ENCODE measurements around the gene POLR1F. TPM values are rescaled to one million over a fixed set of nuclear protein-coding genes. Genes with fewer than 3 reads are reported as not detected.

Gene POLR1F
- total and polyA plus RNA-seq, 2 experiments from 2014 or later: 35.2 to 99.9 TPM

- TF ChIP-seq JUNB (IDR thresholded peaks at IDR 0.05; ENCODE audit: unreplicated experiment) (no peak), CTCF (conservative IDR thresholded peaks at IDR 0.05; ENCODE audit: low read depth in 2 of 2) (no peak), NANOG (IDR thresholded peaks at IDR 0.05; ENCODE audit: borderline replicate concordance) (no peak), ETS1 (IDR thresholded peaks at IDR 0.05) (no peak), ZNF114 (CRISPR knock-in tag; IDR thresholded peaks at IDR 0.05) (no peak), STAT1 (IDR thresholded peaks at IDR 0.05; ENCODE audit: unreplicated experiment) (no peak), ZNF331 (CRISPR knock-in tag; IDR thresholded peaks at IDR 0.05; ENCODE audit: low read depth) (no peak), EZH2phosphoT487 (IDR thresholded peaks at IDR 0.05; ENCODE audit: unreplicated experiment) (no peak), REST (IDR thresholded peaks at IDR 0.05; ENCODE audit: unreplicated experiment) (no peak)
- Histone ChIP-seq H3K9me2 (ENCODE audit: insufficient read depth) (no peaks in the 10 kb centered on the region), H2AFZ (peak overlapping the region; percentile 93), H3K4me1 (ENCODE audit: insufficient read depth) (peaks cover 19% of the 10 kb centered on the region), H3K27me3 (ENCODE audit: insufficient read depth) (no peaks in the 10 kb centered on the region), H3F3A (replicated peaks; ENCODE audit: low read depth) (no peaks in the 10 kb centered on the region), H3K79me2 (replicated peaks; ENCODE audit: insufficient read depth) (peaks cover 44% of the 10 kb centered on the region), H3K27ac (ENCODE audit: low read depth) (no peak overlapping the region), H3K36me3 (ENCODE audit: insufficient read depth) (no peaks in the 10 kb centered on the region), H3K4me3 (no peak overlapping the region), H3K4me2 (no peak overlapping the region), H4K20me1 (replicated peaks; ENCODE audit: insufficient read depth) (peaks cover 7% of the 10 kb centered on the region; the same call in 1 of the 2 replicates)
- Mint-ChIP-seq H3K4me3 (peak overlapping the region; percentile 99), H3K27ac (0 out of 2 replicates have a peak overlapping the region, but pooled peaks have one; percentile 39), H3K36me3 (ENCODE audit: low read depth) (no peaks in the 10 kb centered on the region), H3K27me3 (ENCODE audit: insufficient read depth, low read depth, poor library complexity) (peaks cover 3% of the 10 kb centered on the region), H3K9me3 (no peaks in the 10 kb centered on the region), H3K4me1 (peaks cover 33% of the 10 kb centered on the region)
- DNase-seq (ENCODE audit: low spot score): no peak
- ATAC-seq: no peak
Measured at GRCh38 chr7:19709249-19709578, 377 bp upstream of the POLR1F start.

- H3K9me3 Mint-ChIP-seq: no peaks in the 10 kb centered on the region
- no peak for ATAC-seq
Measured at GRCh38 chr7:19707240-19707639, 1.6 kb downstream of the POLR1F start.

More at GRCh38 chr7:19707240-19707639, 1.6 kb downstream of the POLR1F start:
- Mint-ChIP-seq H3K27ac (no peak overlapping the region), H3K36me3 (ENCODE audit: low read depth) (peaks cover 3% of the 10 kb centered on the region; the same call in 1 of the 3 replicates), H3K4me3 (peak overlapping the region; percentile 99), H3K4me1 (peaks cover 33% of the 10 kb centered on the region), H3K27me3 (ENCODE audit: insufficient read depth, low read depth, poor library complexity) (peaks cover 3% of the 10 kb centered on the region)
- Histone ChIP-seq H3K4me3 (peak overlapping the region; percentile 97), H2AFZ (no peak overlapping the region), H3K36me3 (ENCODE audit: insufficient read depth) (no peaks in the 10 kb centered on the region), H4K20me1 (replicated peaks; ENCODE audit: insufficient read depth) (peaks cover 7% of the 10 kb centered on the region; the same call in 1 of the 2 replicates), H3K4me2 (peak overlapping the region; percentile 98), H3K4me1 (ENCODE audit: insufficient read depth) (peaks cover 19% of the 10 kb centered on the region), H3F3A (replicated peaks; ENCODE audit: low read depth) (no peaks in the 10 kb centered on the region), H3K27ac (ENCODE audit: low read depth) (no peak overlapping the region), H3K9me2 (ENCODE audit: insufficient read depth) (no peaks in the 10 kb centered on the region), H3K27me3 (ENCODE audit: insufficient read depth) (no peaks in the 10 kb centered on the region), H3K79me2 (replicated peaks; ENCODE audit: insufficient read depth) (peaks cover 64% of the 10 kb centered on the region)
- no peak for DNase-seq (ENCODE audit: low spot score)
- no peak for TF ChIP-seq CREB1 (CRISPR knock-in tag; IDR thresholded peaks at IDR 0.05; ENCODE audit: low read depth)
- TF ChIP-seq EZH2 (IDR thresholded peaks at IDR 0.05; ENCODE audit: low read depth, unreplicated experiment): no peak
- TF ChIP-seq ETS1 (IDR thresholded peaks at IDR 0.05): no peak
- no peak for TF ChIP-seq EZH2phosphoT487 (IDR thresholded peaks at IDR 0.05; ENCODE audit: unreplicated experiment)
- TF ChIP-seq ZNF114 (CRISPR knock-in tag; IDR thresholded peaks at IDR 0.05): no peak
- TF ChIP-seq POLR2AphosphoS5 (IDR thresholded peaks at IDR 0.05; ENCODE audit: low read depth): no peak
- TF ChIP-seq NANOG (IDR thresholded peaks at IDR 0.05; ENCODE audit: borderline replicate concordance): no peak
- no peak for TF ChIP-seq REST (IDR thresholded peaks at IDR 0.05; ENCODE audit: unreplicated experiment)
